ENCODE data around the gene FAM241A.
"Not testable (repeated sequence)": the region's sequence is repeated elsewhere in the genome, so short reads cannot be mapped to it uniquely, and the experiment has no call there.

The FAM241A gene

DNA sequence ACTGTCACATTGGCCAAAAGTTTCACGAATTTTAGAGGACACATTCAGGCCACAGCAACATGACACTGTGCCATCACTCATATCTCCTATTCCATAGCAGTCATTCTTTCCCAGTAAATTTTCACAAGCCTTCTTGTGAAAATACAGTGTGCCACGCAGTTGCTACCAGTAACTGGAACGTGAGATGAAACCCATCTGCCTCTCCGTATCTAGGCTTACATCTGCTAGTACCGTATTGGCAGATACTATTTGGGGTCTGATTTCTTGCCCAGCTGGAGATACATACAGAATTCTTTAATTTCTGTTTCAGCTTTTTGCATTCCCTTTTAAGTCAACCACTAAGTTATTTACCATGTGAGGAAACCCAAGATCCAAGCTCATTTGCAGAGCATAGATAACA, 8.7 kb upstream of the FAM241A start:
- FAIRE-seq (no peak), DNase-seq (ENCODE audit: low spot score) (no peak)

DNA sequence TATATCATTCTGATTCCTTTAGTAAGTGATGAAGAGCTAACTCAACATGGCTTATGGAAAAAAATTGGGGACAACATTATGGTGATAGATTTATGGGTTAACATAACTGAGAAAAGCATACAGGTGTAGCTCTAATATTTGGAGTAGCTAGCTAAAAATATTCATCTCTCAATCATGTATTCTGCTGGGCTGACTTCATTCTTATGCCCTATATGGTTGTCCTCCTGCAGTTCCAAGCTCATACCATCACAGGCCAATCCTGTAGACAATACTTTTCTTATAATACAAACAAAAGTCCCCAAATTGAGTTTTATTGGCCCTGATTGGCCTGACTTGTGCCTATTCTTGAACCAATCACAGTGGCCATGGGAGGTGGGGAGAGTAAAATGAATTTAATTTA, 6.7 kb upstream of the FAM241A start:
- FAIRE-seq (no peak), DNase-seq (ENCODE audit: low spot score) (no peak)

DNA sequence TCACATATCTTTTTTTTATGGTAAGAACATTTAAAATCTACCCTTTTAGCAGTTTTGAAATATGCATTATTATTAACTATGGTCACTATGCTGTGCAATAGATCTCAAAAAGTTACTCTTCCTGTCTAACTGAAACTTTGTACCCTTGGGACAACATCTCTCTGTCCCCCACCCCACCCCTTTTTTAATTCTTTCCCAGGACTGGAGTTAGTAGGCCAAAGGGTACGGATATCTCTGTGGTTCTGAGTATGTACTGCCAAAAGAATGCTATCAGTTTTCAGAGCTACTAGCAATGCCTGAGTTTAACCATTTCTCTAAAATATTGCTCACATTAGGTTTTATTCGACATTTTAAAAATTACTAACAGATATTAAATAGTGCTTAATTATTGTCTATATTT, 4.7 kb upstream of the FAM241A start:
- no peak for FAIRE-seq
- no peak for DNase-seq (ENCODE audit: low spot score)

DNA sequence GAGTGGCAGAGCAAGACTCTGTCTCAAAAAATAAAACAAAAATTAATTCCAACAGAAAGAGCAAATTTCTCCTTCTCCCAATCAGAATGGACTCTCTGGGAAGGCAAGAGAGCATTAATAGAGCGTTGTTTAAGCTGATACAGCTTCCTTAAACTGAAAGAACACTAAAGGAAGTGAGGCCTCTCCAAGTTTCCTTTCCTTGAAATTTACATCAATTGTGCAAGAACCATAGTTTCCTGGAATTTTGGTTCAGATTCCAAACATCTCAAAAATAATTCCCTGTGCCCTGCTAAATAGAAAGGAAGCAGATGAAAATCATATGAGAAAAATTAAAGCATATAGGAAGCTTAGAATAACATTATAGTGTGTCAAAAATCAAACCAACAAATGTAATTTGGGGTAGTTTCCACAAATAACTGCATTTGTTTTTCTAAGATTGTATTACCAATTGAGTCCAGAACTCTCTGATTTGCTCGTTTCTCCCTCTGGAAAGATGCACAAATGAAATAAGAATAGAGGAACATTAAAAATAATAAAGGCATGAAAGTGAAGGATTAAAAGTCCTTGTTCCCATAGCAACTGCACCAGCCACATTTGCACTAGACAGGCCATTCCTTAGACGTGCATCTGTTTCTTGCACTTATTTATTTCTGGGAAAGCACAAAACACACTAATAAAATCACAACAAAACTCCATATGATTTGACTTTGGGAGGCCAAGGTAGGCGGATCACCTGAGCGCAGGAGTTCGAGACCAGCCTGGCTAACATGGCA, 3.7 kb upstream of the FAM241A start:
- no peak for FAIRE-seq
- no peak for DNase-seq (ENCODE audit: low spot score)

DNA sequence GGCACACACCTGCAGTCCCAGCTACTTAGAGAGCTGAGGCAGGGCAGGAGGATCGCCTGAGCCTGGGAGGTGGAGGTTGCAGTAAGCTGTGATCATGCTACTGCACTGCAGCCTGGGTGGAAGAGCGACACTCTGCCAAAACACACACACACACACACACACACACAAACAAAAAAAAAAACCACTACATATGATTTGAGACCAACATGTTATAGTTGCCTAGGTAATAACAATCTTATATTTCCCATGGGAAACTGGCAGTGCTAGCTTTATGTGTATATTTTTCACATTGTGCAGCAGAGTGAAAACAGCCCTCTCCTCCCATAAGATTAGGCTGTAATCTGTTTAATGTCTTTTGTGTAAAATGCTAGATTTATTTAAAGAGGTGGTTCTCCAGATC, 3.1 kb upstream of the FAM241A start:
- DNase-seq (ENCODE audit: low spot score) = no peak
- FAIRE-seq = no peak

DNA sequence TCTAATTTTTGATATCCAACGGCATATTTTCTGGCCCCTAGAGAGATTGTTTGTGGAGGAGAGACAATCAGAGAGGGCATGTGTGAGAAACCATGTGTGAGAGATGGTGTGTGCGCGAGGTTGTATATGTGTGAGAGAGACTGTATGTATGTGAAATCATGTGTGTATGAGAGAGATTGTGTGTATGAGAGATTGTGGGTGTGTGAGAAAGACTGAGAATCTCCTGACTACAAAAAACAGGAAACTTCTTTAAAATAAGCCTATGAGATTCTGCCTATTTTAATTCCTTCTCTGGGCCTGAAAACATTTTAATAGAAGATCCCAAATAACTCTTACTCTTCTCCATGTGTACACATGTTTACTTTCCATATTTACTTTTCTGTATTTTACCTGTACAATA, 1.5 kb upstream of the FAM241A start:
- no peak for DNase-seq (ENCODE audit: low spot score)
- FAIRE-seq = no peak

DNA sequence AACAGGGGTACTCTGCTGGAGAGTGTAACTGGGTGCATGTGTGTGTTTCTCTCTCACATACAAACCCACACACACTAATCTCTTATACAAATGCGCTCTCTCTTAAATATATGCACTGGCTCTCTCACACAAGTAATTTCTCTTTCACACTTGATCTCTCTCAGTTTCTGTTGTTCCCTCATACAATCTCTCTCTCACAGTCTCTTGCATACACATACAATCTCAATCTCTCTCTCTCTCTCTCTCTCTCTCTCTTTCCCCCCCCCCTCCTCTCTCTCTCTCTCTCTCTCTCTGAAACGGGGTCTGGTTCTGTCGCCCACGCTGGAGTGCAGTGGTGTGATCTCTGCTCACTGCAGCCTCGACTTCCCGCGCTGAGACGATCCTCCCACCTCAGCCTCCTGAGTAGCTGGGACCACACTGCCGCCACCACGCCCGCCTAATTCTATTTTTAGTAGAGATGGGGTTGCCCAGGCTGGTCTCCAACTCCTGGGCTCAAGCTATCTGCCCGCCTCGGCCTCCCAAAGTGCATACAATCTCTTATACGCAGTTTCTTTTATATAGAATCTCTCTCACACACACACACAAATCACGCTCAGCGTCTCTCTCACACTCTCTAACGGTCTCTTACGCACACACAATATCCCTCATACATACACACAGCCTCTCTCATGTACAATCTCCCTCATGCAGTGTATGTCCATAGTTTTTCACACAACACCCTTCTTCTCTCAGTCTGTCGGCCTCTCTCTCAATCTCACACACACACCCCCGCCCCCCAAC, 518 bp upstream of the FAM241A start:
- no peak for DNase-seq (ENCODE audit: low spot score)
- FAIRE-seq = no peak

DNA sequence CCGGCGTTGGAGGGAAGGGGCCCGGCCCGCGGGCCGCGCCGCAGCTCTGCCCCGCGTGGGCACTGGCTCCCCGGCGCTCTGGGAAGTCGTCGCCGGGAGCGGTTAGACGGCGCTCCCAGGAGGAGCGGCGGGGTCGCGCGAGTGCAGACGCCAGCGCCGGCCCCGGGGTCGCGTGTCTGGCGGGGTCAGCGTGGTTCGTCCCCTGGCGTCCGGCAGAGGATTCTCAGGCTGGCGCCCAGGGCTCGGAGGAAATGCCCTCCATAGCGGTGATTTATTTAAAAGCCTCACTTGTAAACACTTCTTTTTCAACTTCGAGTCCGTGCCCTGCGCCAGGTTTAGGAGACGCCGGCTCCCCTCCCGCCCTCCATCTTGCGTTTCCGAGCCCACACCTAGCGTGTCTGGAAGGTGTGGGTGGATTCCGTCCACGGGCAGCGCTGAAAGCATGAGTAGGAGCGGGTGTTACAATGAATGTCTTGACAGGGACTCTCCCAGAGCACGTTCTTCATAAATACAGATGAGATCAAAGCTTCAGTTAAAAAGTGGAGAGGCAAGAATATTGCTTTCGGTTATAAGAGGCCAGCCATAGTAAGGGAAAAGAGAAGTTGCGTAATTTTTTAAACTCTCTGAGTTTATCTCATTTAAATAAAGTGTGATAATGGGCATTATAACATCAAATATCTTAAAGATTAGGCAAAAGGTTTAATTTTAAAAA, 692 bp downstream of the FAM241A start:
- DNase-seq (ENCODE audit: low spot score) (peak; percentile 72), FAIRE-seq (peak; percentile 77)

DNA sequence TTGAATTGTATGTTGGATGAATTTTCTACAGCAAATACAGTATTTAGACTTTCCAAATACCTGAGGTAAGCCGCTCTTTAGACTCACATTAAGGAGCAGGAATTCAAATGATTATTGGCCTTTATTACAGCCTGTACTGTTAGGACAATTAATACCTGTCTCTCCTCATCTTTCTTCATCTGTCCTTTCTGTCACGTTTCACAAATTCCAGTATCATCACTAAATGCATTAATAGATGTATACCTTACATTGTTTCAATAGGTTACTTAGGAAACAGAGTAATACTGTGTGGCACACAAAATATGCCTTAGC, 1.2 kb downstream of the FAM241A start:
- DNase-seq (ENCODE audit: low spot score) (no peak), FAIRE-seq (no peak)

DNA sequence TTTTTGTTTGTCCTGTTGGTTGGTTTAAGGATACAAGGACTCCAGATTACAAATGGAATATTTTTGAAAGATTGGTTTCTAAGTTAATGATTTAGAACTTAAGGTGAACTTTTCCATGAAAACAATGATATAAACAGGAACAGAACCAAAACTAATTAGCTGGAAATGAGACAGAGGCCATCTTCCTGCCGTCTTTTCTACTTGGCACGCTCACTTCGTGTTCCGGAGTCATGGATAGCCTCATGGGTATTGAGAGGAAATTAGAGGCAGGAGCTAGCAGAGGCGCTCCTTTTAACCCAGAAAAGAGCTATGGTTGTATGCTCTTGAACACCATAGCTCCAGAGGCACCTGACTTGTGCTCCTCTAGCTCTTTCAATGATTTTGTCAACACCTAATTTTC, 2.4 kb downstream of the FAM241A start:
- no peak for DNase-seq (ENCODE audit: low spot score)

DNA sequence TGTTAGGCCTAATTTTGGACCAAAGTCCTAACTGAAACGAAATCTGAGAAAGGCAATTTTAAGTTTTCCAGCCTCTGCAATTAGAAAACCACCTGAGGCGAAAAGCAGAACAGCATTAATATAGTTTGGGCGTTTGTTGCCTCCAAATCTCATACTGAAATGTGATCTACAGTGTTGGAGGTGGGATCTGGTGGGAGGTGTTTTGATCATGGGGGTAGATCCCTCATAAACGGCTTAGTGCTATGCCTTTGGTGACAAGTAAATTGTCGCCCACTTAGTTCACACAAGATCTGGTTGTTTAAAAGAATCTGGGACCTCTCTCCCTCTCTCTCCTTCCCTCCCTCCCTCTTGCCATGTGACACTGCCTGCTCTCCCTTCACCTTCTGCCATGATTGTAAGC, 5.7 kb downstream of the FAM241A start:
- DNase-seq (ENCODE audit: low spot score) = no peak
- no peak for FAIRE-seq

More for the DNA sequence above, 2.4 kb downstream of the FAM241A start:
- FAIRE-seq = no peak

DNA sequence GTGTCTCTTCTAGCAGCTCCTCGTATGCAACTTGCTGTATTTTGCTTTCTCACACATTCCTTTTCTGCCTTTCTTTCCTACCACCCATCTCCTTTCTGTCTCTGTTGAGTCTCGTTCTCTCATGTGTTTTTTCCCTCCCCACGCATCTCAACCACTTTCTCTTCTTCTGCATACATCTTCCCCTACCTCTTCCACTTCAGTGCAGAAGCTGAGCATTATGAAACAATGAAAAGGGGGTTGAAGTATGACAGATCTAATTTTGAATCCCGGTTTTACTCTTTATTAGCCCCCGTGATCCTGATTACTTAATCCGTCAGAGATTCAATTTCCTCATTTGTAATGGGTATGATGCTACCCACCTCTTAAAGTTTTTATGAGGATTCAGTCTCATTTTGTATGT, 7.3 kb downstream of the FAM241A start:
- DNase-seq (ENCODE audit: low spot score) = no peak

DNA sequence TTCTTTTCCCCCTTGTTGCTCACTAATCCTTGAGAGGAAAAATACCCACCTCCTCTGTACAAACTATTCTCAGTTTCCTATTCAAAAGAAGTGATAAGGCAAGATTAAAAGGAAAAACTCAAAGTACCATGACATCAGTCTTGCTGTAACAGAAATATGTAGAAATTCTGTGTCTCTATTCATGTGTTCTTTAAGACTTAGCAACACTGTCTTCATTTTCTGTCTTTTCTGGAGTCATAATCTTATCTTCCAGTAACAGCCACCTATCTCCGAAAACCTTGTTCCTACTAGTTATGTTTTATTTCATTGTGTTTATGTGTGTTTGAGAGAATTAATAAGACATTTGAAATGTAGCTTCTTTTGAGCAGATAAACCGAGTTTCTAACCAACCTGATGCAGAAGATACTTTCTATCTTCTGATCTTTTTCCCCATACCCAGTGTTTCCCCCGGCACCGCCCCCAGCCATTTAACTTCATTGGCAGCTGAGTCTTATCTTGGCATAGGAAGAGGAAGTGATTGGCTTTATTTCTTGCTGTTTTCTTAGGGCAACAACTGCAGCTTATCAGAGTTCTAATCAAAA, 8.0 kb downstream of the FAM241A start:
- no peak for FAIRE-seq
- DNase-seq (ENCODE audit: low spot score) = no peak

More for the DNA sequence above, 7.3 kb downstream of the FAM241A start:
- FAIRE-seq = no peak

DNA sequence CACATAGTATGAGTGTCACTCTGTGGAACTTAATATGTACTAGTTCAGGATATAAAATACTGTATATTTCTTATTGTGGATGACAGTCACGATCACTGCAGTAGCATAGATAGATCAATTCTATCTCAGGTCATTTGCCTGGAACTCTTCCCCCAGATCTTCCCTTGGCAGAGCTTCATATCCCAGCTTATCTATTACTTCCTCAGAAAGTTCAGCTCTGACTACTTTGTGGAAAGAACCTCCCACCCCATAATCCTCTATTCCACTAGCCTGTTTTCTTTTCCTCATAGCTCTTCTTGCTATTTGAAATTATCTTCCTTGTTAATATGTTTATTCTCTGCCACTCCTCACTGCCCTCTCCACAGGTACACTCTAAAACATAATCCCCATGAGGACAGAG, 10.9 kb downstream of the FAM241A start:
- FAIRE-seq = no peak
- no peak for DNase-seq (ENCODE audit: low spot score)

DNA sequence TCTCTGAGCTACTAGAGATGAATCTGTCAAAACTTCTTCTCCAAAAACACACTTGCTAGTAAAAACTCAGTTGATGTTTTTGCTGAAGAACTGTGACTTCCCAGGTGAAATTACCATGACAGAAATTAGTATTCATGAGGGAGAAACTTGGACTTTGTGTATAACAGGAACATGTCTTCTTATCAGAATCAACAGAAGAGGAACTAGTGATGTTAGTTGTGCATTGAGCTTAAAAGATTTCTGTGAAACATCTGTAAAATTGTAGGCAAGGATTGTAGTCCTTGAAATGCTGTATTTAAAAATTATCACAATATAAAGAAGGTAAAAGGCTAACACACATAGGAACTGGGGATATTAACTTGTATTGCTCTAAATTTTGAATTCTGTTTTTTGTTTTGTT, 11.3 kb downstream of the FAM241A start:
- DNase-seq (ENCODE audit: low spot score) = no peak
- no peak for FAIRE-seq

DNA sequence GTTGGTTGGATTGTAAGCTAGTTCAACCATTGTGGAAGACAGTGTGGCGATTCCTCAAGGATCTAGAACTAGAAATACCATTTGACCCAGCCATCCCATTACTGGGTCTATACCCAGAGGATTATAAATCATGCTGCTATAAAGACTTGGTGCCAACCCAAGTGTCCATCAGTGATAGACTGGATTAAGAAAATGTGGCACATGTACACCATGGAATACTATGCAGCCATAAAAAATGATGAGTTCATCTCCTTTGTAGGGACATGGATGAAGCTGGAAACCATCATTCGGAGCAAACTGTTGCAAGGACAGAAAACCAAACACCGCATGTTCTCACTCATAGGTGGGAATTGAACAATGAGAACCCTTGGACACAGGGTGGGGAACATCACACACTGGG, 18.5 kb downstream of the FAM241A start:
- FAIRE-seq; DNase-seq (ENCODE audit: low spot score): not testable (repeated sequence)

DNA sequence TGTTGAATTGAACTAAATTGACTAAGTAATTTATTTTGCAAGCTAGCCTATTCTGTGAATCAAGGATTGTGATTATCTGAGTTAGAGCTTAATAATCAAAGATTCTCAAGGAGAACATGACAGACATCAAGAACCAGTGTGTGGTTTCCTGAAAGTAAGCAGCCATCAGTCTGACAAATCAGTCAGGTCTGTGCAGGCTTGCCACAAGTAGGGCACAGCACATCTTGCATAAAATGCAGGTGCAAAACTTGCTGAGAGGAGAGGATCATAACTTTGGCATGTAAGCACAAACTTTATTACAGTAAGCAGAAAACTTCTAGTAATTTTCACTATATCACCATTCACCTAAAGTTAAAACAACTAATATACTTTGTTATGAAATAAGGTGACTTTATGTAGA, 22.5 kb downstream of the FAM241A start:
- no peak for FAIRE-seq
- no peak for DNase-seq (ENCODE audit: low spot score)

DNA sequence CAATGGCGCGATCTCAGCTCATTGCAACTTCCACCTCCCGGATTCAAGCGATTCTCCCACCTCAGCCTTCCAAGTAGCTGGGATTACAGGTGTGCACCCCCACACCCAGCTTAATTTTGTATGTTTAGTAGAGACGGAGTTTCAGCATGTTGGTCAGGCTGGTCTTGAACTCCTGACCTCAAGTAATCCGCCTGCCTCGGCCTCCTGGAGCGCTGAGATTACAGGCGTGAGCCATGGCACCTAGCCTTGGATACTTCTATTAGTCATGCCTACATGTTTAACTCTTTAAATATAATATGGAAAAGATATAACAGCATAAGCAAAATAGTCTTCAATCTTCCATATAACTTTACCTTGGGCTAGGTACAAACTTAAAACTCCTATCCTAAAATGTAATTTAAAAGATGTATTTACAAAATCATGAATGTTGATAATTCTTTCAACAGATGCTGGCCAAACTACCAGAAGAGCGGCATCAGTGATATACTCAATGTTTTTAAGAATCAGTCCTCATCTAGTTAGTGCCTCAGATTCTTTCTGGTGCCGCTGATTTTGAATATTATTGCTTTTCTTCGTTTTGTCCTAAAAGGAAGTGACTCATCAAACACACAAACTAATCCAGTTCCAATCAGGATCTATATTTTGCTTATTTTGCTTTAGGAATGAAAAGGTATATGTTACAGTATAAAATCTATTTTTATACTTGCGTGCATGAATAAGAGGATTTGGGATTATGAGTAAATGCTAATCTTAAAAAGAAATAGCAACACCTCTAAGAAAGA, 23.7 kb downstream of the FAM241A start:
- DNase-seq (ENCODE audit: low spot score) = no peak
- no peak for FAIRE-seq

DNA sequence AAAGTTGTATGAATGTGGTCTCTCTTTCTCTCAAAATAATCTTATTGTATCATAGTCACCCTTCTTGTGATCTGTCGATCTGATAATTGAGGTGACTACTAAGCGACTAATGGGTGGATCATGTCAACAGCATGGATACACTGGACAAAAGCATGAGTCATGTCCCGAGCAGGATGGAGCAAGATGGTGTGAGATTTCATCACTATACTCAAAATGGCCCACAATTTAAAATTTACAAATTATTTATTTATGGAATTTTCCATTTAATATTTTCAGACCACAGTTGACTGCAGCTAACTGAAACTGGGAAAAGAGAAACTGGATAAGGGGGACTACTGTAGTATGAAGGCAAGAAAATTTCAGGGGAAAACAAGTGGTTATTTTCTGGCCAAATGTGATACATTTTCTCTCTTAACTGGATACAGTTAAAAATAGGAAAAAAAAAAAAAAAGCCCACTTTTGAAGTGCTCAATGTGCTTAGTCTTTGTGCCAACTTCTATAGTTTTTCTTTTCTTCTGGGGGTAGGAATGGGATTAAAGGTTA, 25.3 kb downstream of the FAM241A start:
- DNase-seq (ENCODE audit: low spot score) (peak; percentile 61), FAIRE-seq (no peak)

DNA sequence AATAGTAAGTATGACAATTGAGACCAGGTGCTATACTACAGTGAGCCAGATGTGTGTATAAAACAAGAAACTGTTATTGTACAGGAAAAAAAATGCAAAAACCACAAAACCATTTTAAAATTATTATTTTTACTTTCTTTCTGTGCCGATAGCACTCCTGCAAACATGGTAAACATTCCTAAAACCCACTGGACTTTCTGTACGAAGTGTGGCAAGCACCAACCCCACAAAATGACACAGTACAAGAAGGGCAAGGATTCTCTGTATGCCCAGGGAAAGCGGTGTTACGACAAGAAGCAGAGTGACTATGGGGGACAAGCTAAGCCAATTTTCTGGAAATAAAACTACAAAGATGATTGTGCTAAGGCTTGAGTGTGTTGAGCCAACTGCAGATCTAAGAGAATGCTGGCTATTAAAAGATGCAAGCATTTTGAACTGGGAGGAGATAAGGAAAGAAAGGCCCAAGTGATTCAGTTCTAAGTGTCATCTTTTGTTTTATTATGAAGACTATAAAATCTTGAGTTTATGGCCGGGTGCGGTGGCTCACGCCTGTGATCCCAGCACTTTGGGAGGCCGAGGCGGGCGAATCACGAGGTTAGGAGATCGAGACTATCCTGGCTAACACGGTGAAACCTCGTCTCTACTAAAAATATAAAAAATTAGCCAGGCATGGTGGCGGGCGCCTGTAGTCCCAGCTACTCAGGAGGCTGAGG, 26.0 kb downstream of the FAM241A start:
- FAIRE-seq; DNase-seq (ENCODE audit: low spot score): not testable (repeated sequence)

All from urothelium cell line (cell line).